ENCODE results near the gene MAK. TPM values are rescaled to one million over a fixed set of nuclear protein-coding genes. Genes with fewer than 3 reads are reported as not detected.
"Not testable (repeated sequence)": the region's sequence is repeated elsewhere in the genome, so short reads cannot be mapped to it uniquely, and the experiment has no call there.

MAK gene
- total RNA-seq, 2 donors from 2014 or later = 0.18 to 0.35 TPM

DNA sequence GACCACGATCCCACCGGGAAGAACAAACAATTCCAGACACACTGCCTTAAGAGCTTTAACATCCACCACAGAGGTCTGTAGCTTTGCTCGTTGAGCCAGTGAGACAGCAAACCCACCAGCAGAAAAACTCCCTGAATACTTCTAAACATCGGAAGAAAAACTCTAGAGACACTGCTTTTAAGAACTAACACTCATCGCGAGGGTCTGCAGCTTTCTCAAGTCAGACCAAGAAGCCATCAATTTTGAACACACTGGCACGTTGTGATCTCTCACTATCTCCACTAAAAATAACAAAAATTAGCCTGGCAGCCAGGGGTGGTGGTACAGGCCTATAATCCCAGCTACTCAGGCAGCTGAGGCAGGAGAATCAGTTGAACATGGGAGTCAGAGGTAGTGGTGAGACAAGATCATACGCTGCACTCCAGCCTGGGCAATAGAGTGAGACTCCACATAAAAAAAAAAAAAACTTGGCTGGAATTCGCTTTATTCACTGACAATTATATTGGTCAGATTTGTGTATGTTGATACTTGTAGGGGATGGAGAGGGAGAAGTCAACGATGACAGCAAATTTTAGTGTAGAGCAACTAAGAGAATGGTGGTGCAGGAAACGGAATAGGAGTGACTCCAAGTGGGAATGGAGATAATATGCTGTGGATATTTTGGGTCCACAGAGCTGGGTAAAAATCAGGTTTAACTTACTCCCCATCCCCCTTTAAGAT, 116.3 kb downstream of the MAK start:
- H3K27ac Mint-ChIP-seq = peak overlapping the region; percentile 98
- H3K9ac ChIP-seq (ENCODE audit: extremely low read depth, low read length, poor library complexity, severe bottlenecking) = peak overlapping the region; percentile 1

DNA sequence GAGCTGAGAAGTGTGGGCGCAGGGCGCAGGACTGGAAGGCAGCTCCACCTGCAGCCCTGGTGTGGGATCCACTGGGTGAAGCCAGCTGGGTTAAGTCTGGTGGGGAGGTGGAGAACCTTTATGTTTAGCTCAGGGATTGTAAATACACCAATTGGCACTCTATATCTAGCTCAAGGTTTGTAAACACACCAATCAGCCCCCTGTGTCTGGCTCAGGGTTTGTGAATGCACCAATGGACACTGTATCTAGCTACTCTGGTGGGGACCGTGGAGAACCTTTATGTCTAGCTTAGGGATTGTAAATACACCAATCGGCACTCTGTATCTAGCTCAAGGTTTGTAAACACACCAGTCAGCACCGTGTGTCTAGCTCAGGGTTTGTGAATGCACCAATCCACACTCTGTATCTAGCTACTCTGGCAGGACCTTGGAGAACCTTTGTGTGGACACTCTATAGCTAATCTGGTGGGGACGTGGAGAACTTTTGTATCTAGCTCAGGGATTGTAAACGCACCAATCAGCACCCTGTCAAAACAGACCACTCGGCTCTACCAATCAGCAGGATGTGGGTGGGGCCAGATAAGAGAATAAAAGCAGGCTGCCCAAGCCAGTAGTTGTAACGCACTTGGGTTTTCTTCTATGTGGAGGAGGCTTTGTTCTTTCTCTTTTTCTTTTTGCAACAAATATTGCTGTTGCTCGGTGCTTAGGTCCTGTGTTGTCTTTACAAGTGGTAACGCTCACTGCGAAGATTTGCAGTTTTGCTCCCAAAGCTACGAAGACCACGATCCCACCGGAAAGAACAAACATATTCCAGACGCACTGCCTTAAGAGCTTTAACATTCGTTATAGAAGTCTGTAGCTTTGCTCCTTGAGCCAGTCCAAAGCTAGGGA, 117.1 kb downstream of the MAK start:
- H3K9me3 Mint-ChIP-seq = peaks cover 29% of the 10 kb centered on the region
- Histone ChIP-seq H3K36me3 (ENCODE audit: control insufficient read depth, insufficient read depth, low read length) (peaks cover 17% of the 10 kb centered on the region), H3K4me3 (ENCODE audit: low read length) (peak overlapping the region; percentile 96), H3K9me3 (ENCODE audit: control insufficient read depth, low read length) (peaks cover 23% of the 10 kb centered on the region)
- WGBS, 2 experiments (ENCODE audit: insufficient coverage in 1 of 2, insufficient read length in 1 of 2) = 95 to 97% methylated on average over 15 to 17 of the region's 17 CpGs
- peaks cover 32% of the 10 kb centered on the region for H3K4me1 Mint-ChIP-seq
- H3K27ac ChIP-seq (ENCODE audit: low read depth, low read length); DNase-seq; H3K27me3 ChIP-seq (ENCODE audit: control insufficient read depth, insufficient read depth, low read length, poor library complexity, severe bottlenecking); H3K4me1 ChIP-seq (ENCODE audit: control insufficient read depth, insufficient read depth, low read length); H3K27me3 Mint-ChIP-seq (ENCODE audit: insufficient read depth); H3K9ac ChIP-seq (ENCODE audit: extremely low read depth, low read length, poor library complexity, severe bottlenecking); H3K27ac Mint-ChIP-seq: not testable (repeated sequence)
- peaks cover 10% of the 10 kb centered on the region for H3K36me3 Mint-ChIP-seq (ENCODE audit: low read depth)
- peak overlapping the region; percentile 94 for H3K4me3 Mint-ChIP-seq

More for the DNA sequence above, 116.3 kb downstream of the MAK start:
- no peaks in the 10 kb centered on the region for H3K27me3 ChIP-seq (ENCODE audit: control insufficient read depth, insufficient read depth, low read length, poor library complexity, severe bottlenecking)
- WGBS, 2 experiments (ENCODE audit: insufficient coverage in 1 of 2, insufficient read length in 1 of 2) = 93 to 94% methylated on average over 8 to 11 of the region's 11 CpGs
- peaks cover 17% of the 10 kb centered on the region for H3K36me3 Mint-ChIP-seq (ENCODE audit: low read depth)
- H3K9me3 ChIP-seq (ENCODE audit: control insufficient read depth, low read length) = peaks cover 23% of the 10 kb centered on the region
- H3K9me3 Mint-ChIP-seq = peaks cover 29% of the 10 kb centered on the region
- peaks cover 22% of the 10 kb centered on the region for H3K36me3 ChIP-seq (ENCODE audit: control insufficient read depth, insufficient read depth, low read length)
- peak overlapping the region; percentile 96 for H3K4me3 ChIP-seq (ENCODE audit: low read length)
- peaks cover 37% of the 10 kb centered on the region for H3K4me1 Mint-ChIP-seq
- DNase-seq = no peak
- H3K27ac ChIP-seq (ENCODE audit: low read depth, low read length) = no peak overlapping the region
- TF ChIP-seq, protein P1, sequence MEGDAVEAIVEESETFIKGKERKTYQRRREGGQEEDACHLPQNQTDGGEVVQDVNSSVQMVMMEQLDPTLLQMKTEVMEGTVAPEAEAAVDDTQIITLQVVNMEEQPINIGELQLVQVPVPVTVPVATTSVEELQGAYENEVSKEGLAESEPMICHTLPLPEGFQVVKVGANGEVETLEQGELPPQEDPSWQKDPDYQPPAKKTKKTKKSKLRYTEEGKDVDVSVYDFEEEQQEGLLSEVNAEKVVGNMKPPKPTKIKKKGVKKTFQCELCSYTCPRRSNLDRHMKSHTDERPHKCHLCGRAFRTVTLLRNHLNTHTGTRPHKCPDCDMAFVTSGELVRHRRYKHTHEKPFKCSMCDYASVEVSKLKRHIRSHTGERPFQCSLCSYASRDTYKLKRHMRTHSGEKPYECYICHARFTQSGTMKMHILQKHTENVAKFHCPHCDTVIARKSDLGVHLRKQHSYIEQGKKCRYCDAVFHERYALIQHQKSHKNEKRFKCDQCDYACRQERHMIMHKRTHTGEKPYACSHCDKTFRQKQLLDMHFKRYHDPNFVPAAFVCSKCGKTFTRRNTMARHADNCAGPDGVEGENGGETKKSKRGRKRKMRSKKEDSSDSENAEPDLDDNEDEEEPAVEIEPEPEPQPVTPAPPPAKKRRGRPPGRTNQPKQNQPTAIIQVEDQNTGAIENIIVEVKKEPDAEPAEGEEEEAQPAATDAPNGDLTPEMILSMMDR (conservative IDR thresholded peaks at IDR 0.05) = no peak
- peaks cover 8% of the 10 kb centered on the region for H3K4me1 ChIP-seq (ENCODE audit: control insufficient read depth, insufficient read depth, low read length)
- H3K4me3 Mint-ChIP-seq = peak overlapping the region; percentile 94
- no peaks in the 10 kb centered on the region for H3K27me3 Mint-ChIP-seq (ENCODE audit: insufficient read depth)

DNA sequence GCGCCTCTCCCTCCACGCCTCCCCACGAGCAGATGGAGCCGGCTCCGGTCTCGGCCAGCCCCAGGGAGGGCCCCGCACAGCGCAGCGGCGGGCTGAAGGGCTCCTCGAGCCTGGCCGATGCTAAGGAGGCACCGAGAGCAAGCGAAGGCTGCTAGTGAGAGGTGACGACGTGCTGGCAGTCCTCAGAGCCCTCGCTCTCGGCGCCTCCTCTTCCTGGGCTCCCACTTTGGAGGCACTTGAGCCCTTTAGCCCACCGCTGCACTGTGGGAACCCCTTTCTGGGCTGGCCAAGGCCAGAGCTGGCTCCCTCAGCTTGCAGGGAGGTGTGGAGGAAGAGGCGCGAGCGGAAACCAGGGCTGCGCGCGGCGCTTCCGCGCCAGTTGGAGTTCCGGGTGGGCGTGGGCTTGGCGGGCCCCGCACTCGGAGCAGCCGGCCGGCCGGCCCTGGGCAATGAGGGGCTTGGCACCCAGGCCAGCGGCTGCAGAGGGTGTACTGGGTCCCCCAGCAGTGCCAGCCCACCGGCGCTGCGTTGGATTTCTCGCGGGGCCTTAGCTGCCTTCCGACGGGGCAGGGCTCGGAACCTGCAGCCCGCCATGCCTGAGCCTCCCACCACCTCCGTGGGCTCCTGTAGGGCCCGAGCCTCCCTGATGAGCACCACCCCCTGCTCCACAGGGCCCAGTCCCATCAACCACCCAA, 117.9 kb downstream of the MAK start:
- Histone ChIP-seq H3K4me3 (ENCODE audit: low read length) (no peak overlapping the region), H3K36me3 (ENCODE audit: control insufficient read depth, insufficient read depth, low read length) (peaks cover 9% of the 10 kb centered on the region), H3K4me1 (ENCODE audit: control insufficient read depth, insufficient read depth, low read length) (peaks cover 8% of the 10 kb centered on the region), H3K9me3 (ENCODE audit: control insufficient read depth, low read length) (peaks cover 23% of the 10 kb centered on the region), H3K27ac (ENCODE audit: low read depth, low read length) (no peak overlapping the region), H3K27me3 (ENCODE audit: control insufficient read depth, insufficient read depth, low read length, poor library complexity, severe bottlenecking) (no peaks in the 10 kb centered on the region), H3K9ac (ENCODE audit: extremely low read depth, low read length, poor library complexity, severe bottlenecking) (no peak overlapping the region)
- WGBS, 2 experiments (ENCODE audit: insufficient coverage in 1 of 2, insufficient read length in 1 of 2) = 97 to 98% methylated on average over 37 to 49 of the region's 49 CpGs
- DNase-seq = no peak
- Mint-ChIP-seq H3K27ac (no peak overlapping the region), H3K4me1 (peaks cover 26% of the 10 kb centered on the region), H3K36me3 (ENCODE audit: low read depth) (peaks cover 5% of the 10 kb centered on the region), H3K27me3 (ENCODE audit: insufficient read depth) (no peaks in the 10 kb centered on the region), H3K9me3 (peaks cover 29% of the 10 kb centered on the region), H3K4me3 (no peak overlapping the region)
- TF ChIP-seq, protein P1 (conservative IDR thresholded peaks at IDR 0.05) = no peak
